Esophagus muscularis mucosa (tissue), 4 donors: ENCODE results near the gene KRTAP2-1. TPM values are rescaled to one million over a fixed set of nuclear protein-coding genes. Genes with fewer than 3 reads are reported as not detected.
"Not testable (repeated sequence)": the region's sequence is repeated elsewhere in the genome, so short reads cannot be mapped to it uniquely, and the experiment has no call there.

ENCODE experiments used
- DNase-seq: peaks from one replicate; pipeline ENCODE4 v3.0.0-alpha.2; 2017; ENCODE audit errors: extremely low spot score
- H3K27ac ChIP-seq, 4 donors: fragments of 200-600 bp; sonication (generic); replicated peaks in 1 of 4; 1 replicate in 3 of 4; 2 replicates in 1 of 4; pipeline ENCODE4 v1.5.1; 2016 to 2019; ENCODE audit warnings: mild to moderate bottlenecking in 1 of 4
- H3K27me3 ChIP-seq, 4 donors: fragments of 200-600 bp; sonication (generic); one replicate each; pipeline versions ENCODE4 v1.5.1 to v1.6.0; 2016 to 2019
- H3K36me3 ChIP-seq, 4 donors: fragments of 200-600 bp; sonication (generic); one replicate each; pipeline ENCODE4 v1.5.1; 2016 to 2019
- H3K4me1 ChIP-seq, 4 donors: fragments of 200-600 bp; sonication (generic); one replicate each; pipeline ENCODE4 v1.5.1; 2016 to 2019
- H3K4me3 ChIP-seq, 4 donors: fragments of 200-600 bp; sonication (generic); 1 replicate in 2 of 4; 2 replicates in 2 of 4; pipeline ENCODE4 v1.5.1; 2016 to 2019; ENCODE audit warnings: mild to moderate bottlenecking in 4 of 4, moderate library complexity in 1 of 4
- H3K9me3 ChIP-seq, 4 donors: fragments of 200-600 bp; sonication (generic); 1 replicate in 3 of 4; 2 replicates in 1 of 4; pipeline ENCODE4 v1.5.1; 2016 to 2019
- EP300 ChIP-seq: sonication (generic); formaldehyde crosslinking; IDR thresholded peaks from one replicate; pipeline ENCODE4 v1.6.1; 2017; ENCODE audit warnings: antibody characterized with exemption
- POLR2A ChIP-seq: fragments of 450-650 bp; IDR thresholded peaks from one replicate; pipeline ENCODE4 v1.6.1; 2017; ENCODE audit warnings: antibody characterized with exemption, moderate library complexity, mild to moderate bottlenecking, low read depth
- POLR2AphosphoS5 ChIP-seq, 2 donors: sonication (generic); formaldehyde crosslinking; IDR thresholded peaks; one replicate each; pipeline ENCODE4 v1.6.1; 2017; ENCODE audit warnings: antibody characterized with exemption in 2 of 2
- WGBS: methylation state at CpG from one replicate; pipeline ENCODE4 v1.1.5; 2018; 5-methylcytosine and 5-hydroxymethylcytosine counted together
- intact Hi-C: fragments of 100-400 bp; cut with DNase I; formaldehyde crosslinking; loops from one replicate; pipeline ENCODE4 v1.15.1; 2023
- total RNA-seq, 4 donors: library from RNA; depleted of rRNA; stranded (reverse); fragments of >200 nt; gene quantifications; one replicate each; pipeline versions ENCODE4 v1.1.0 to v1.2.1, GENCODE V29; 2016
- TF ChIP-seq, protein P1 (sequence below), 3 experiments: fragments of 200-600 bp in 2 of 3; fragments of 450-650 bp in 1 of 3; sonication (generic) in 2 of 3; IDR thresholded peaks; one replicate each; pipeline ENCODE4 v1.5.1; 2017 to 2019; ENCODE audit warnings: antibody characterized with exemption in 3 of 3, mild to moderate bottlenecking in 2 of 3, moderate library complexity in 1 of 3

The KRTAP2-1 gene
- total RNA-seq, 4 donors from 2014 or later = not detected

DNA sequence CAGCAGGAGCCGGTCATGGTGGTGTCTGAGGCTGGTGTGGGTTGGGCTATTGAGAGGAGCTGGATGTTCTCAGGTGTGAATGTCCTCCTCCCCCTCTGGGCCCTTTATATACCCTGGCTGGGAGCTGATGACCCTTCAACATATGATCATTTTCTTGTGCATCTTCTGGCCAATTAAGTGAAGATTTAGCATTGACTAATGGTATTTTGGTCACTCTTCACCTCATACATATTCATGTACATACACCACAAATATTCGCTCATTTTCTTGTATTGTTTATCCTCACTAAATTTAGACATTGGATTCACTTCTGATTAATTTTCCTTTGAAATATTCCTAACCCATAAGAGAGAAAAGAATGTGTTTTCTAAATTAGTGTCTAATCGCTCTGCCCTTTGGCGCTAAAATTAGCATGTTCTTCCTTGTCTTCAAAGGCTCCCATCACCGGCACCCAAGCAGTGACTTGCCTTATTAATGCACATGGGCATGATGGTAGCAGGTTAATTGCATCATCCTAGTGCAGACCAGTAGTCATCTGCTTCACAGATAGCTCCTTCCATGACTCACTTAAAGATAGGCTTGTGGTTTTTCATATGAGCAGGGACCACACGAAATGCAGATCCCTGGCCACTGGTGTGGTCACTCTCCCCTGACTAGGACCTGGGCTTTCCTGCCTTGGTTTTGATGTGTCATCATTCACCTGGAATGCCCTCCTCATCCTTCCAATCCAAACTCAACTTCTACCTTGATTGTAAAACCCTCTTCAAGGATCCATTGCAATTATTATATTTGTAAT is 18.9 kb upstream of the KRTAP2-1 start, which contains the start of gene KRTAP2-4:
TSS of gene KRTAP2-4 (minus strand) at position 51 of the 796 bp plus-strand sequence. CDS start at position 17, 34 bp downstream.
- no peak for TF ChIP-seq POLR2A
- TF ChIP-seq, protein P1, sequence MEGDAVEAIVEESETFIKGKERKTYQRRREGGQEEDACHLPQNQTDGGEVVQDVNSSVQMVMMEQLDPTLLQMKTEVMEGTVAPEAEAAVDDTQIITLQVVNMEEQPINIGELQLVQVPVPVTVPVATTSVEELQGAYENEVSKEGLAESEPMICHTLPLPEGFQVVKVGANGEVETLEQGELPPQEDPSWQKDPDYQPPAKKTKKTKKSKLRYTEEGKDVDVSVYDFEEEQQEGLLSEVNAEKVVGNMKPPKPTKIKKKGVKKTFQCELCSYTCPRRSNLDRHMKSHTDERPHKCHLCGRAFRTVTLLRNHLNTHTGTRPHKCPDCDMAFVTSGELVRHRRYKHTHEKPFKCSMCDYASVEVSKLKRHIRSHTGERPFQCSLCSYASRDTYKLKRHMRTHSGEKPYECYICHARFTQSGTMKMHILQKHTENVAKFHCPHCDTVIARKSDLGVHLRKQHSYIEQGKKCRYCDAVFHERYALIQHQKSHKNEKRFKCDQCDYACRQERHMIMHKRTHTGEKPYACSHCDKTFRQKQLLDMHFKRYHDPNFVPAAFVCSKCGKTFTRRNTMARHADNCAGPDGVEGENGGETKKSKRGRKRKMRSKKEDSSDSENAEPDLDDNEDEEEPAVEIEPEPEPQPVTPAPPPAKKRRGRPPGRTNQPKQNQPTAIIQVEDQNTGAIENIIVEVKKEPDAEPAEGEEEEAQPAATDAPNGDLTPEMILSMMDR (IDR thresholded peaks at IDR 0.05) = no peak
- TF ChIP-seq EP300 = no peak
- TF ChIP-seq POLR2AphosphoS5 (IDR thresholded peaks at IDR 0.05) = no peak
- Histone ChIP-seq H3K36me3 (no peaks in the 10 kb centered on the region), H3K27me3 (no peaks in the 10 kb centered on the region), H3K4me1 (no peaks in the 10 kb centered on the region), H3K9me3 (no peaks in the 10 kb centered on the region), H3K4me3 (no peak within 1 kb of the TSS), H3K27ac (no peak within 1 kb of the TSS)
- no peak for DNase-seq
- 88% methylated on average over 5 of the region's 6 CpGs for WGBS
- intact Hi-C loops = no loop called here

GRCh38 chr17:41065016-41065689 is 18.0 kb upstream of the KRTAP2-1 start:
- DNase-seq, H3K27ac ChIP-seq, intact Hi-C loops, H3K4me3 ChIP-seq, H3K27me3 ChIP-seq, H3K36me3 ChIP-seq, H3K4me1 ChIP-seq, H3K9me3 ChIP-seq: not testable (repeated sequence)
- 76% methylated on average over 6 of the region's 16 CpGs for WGBS

GRCh38 chr17:41064301-41064700 is 17.2 kb upstream of the KRTAP2-1 start:
- no peaks in the 10 kb centered on the region for H3K9me3 ChIP-seq
- TF ChIP-seq POLR2A (no peak), EP300 (no peak), POLR2AphosphoS5 (IDR thresholded peaks at IDR 0.05) (no peak)
- TF ChIP-seq, protein P1 (IDR thresholded peaks at IDR 0.05) = no peak
- intact Hi-C loops = no loop called here
- DNase-seq = no peak
- 88% methylated on average over 1 of the region's 1 CpG for WGBS
- H3K27ac ChIP-seq = no peak overlapping the region
- H3K27me3 ChIP-seq = no peaks in the 10 kb centered on the region
- no peaks in the 10 kb centered on the region for H3K36me3 ChIP-seq
- no peak overlapping the region for H3K4me3 ChIP-seq
- H3K4me1 ChIP-seq = no peaks in the 10 kb centered on the region

DNA sequence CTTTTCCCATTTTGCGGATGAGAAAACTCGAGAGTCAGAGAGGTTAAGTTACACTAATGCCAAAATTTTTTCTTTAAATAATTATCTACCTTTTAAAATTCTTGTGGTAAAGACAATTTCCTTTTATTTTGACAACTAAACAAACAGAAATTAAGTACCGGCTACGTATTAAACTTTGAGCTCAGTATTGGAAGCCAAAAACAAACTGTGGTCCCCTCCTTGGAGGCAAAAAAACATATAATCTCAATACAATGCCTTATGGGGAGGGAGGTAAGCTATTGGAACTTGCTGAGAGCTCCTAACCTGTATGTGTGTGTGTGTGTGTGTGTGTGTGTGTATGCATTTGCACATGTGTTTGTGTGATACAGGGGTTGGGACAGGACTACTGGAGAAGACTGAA is 16.3 kb upstream of the KRTAP2-1 start:
- Histone ChIP-seq H3K36me3 (no peaks in the 10 kb centered on the region), H3K27ac (no peak overlapping the region), H3K4me3 (no peak overlapping the region), H3K9me3 (no peaks in the 10 kb centered on the region), H3K27me3 (peaks cover 0 to 5% (median 0%) of the 10 kb centered on the region in 4 donors), H3K4me1 (no peaks in the 10 kb centered on the region)
- WGBS = 89% methylated on average over 4 of the region's 4 CpGs
- intact Hi-C loops = no loop called here
- TF ChIP-seq, protein P1 (IDR thresholded peaks at IDR 0.05) = no peak
- TF ChIP-seq POLR2A (no peak), EP300 (no peak), POLR2AphosphoS5 (IDR thresholded peaks at IDR 0.05) (no peak)
- DNase-seq = no peak

GRCh38 chr17:41061964-41062363 is 14.8 kb upstream of the KRTAP2-1 start:
- H3K27me3 ChIP-seq = peaks cover 0 to 16% (median 0%) of the 10 kb centered on the region in 4 donors
- intact Hi-C loops = no loop called here

More at GRCh38 chr17:41061964-41062363, 14.8 kb upstream of the KRTAP2-1 start:
- peaks cover 0 to 5% (median 0%) of the 10 kb centered on the region in 4 donors for H3K9me3 ChIP-seq
- no peak overlapping the region for H3K27ac ChIP-seq
- TF ChIP-seq, protein P1 (IDR thresholded peaks at IDR 0.05) = no peak
- no peak for TF ChIP-seq POLR2AphosphoS5 (IDR thresholded peaks at IDR 0.05)
- no peak for TF ChIP-seq EP300
- TF ChIP-seq POLR2A = no peak
- H3K4me1 ChIP-seq = no peaks in the 10 kb centered on the region
- no peak overlapping the region for H3K4me3 ChIP-seq
- H3K36me3 ChIP-seq = no peaks in the 10 kb centered on the region
- DNase-seq = no peak
- 66% methylated on average over 1 of the region's 1 CpG for WGBS
